Stimulated activated CD8-positive, alpha-beta memory T cell treated with anti-CD3 and anti-CD28 coated beads, Interleukin-15, amount 100 ng/mL, for 4 hours (primary cell): ENCODE data around the gene PDIK1L.

ENCODE experiments used
- DNase-seq, 2 donors: peaks; one replicate each; pipeline ENCODE4 v3.0.0-alpha.2; 2020; ENCODE audit warnings: low read depth in 2 of 2

PDIK1L gene

DNA sequence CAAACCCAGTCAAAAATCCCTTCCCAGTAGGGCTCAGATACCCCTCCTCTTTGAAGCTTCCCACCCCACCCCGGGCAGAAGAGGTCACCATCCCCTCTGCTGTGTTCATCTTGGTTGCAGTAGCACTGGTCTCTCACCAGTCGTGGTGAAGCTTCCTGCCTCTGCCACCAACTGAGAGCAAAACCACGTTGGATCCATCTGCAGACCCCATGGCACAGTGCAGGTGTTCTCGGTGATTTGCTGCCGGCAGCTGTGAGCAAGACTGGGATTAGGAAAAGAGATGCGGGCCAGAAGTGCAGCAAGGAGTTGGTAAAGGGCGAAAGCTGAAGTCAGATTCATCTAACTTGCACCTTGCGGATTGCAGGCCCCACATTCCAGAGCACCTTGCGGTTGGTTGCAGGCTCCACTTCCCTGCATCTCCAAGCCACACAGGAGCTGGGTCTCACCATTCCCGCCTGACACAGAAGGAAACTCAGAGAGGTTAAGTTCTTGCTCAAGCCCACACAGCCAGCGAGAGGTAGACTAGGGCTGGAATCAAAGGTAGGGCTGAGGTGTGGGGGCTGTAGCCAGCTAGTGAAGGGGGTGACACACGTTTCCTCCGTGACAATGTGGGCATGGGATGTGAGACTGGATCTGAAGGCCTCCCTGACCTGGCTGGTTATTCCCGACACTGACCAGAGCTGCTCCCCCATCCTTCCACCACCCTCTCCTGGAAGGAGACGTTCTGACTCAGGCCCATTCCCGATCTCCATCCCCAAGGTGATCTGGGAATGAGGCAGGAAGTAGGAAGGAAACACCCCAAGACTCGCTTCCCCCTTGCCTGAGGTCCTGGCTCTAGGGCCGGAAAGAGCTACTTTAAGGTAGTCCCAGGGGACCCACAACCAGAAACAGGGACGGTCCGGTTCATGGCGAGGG is 44.0 kb downstream of the PDIK1L start:
- no peak for DNase-seq

DNA sequence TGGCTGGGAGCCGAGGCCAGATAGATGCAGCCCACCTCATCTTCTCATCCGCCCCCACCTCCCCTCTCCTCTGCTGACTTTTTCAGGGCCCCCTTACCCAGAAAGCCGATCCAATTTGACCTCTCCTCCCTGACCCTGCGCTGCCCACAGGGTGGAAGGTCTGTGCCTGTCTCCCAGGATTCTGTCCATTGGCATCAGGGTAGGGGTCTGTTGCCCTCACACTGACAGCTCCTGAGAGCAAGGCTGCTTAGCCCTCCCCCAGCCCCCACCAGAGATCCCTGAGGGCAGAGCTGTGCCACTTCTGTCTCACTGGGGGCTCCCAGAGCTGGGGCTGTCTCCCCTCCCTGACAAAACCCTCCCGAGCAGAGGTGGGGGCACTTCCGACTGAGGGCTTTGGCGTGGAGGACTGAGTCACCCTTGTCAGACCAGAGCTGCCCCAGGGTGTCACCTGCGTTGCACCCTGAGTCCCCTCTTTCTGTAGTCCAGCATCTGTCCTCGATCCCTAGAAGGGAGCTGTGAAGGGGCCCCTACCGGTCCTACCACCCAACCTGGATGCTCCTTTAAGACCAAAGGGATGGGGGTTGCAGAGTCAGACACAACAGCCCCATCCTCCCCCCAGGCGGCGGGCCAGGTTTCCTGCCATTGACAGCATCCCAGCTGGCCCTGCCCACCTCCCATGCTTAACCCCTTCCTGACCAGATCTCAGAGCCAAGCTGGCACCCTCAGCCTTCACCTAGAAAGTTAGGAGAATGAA is 44.8 kb downstream of the PDIK1L start:
- no peak for DNase-seq

DNA sequence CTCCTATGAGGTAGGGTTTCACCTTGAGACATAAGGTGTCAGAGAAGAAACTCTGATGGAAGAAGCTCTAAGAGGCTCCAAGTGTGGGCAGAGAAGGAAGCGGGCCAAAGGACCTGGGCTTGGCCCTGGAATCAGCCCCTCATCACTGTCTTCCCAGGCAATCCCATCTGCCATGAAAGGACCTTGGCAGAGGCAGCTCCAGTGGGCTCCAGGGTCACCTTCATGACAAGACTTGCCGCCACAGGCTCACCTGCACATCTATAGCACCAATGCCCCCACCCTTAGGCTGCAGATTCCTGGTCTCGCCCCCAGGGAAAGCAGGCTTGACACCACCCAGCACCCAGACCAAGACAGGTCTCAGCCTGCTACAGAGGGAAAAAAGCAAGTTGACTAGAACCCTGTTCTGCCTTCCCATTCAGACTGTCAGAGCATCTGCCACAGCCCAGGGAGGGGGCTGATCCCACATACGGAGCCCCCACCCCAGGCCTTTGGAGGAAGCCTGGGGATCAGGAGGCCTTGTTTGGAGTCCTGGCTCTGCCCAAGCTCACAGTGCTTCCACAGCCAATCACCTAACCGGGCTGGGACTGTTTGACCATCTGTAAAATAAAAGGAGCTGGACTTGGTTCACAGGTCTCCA is 46.8 kb downstream of the PDIK1L start:
- DNase-seq: no peak

DNA sequence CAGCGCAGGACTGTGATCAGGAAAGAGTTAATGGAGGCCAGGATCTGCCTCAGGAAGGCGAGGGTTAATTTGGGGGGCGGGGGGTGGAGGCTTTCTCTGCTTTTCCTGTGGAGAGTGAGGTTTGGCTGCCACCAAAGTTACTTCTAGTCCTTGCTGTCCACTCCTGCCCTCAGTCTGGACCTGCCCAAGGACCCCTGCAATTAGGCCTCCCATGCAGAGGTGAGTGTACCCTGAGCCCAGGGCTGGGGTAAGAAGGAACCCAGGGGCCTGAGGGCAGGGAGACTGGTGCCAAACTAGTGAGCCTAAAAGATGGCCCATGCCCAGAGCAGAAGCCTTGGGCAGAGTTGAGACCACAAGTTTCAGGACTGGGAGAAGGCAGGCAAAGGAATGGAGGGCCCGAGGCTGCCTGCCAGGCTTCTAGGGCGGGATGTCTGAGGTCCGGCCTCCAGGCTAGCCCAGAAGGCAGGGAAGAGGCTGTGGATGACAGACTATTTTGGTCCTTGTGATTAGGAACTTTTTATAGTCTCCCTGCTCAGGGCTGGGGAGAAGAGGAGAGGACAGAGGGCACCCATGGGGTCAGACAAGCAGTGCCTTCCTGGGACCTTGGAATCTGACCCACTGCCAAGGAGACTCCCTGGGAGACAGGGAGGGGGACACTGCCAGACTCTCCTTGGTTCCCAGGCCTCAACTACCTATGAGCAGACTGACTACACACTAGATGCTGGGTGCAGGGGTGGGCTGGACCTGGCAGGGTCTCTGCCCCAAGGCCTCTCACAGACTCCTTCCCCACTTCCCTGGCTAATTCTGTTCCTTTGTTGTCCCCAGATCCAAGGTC is 47.5 kb downstream of the PDIK1L start, which contains the start of gene FAM110D:
FAM110D (plus strand) TSS at position 172 of the 835 bp plus-strand sequence. CDS start 2,213 bp downstream, outside the sequence.
- DNase-seq: no peak

DNA sequence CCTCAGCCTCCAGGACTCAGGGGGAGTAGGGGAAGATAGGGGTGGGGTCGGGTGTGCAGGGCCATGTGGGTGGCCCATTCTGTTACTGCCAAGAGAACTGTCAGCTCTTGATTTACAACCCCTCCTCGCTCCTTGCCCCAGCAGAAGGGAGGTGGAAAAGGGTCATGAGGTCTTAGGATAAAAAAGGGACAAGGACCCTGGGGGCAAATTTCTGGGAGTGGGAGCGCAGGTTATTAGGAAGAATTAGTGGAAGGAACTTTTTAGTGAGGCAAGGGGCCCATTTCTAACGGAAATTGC is 48.1 kb downstream of the PDIK1L start:
- no peak for DNase-seq

DNA sequence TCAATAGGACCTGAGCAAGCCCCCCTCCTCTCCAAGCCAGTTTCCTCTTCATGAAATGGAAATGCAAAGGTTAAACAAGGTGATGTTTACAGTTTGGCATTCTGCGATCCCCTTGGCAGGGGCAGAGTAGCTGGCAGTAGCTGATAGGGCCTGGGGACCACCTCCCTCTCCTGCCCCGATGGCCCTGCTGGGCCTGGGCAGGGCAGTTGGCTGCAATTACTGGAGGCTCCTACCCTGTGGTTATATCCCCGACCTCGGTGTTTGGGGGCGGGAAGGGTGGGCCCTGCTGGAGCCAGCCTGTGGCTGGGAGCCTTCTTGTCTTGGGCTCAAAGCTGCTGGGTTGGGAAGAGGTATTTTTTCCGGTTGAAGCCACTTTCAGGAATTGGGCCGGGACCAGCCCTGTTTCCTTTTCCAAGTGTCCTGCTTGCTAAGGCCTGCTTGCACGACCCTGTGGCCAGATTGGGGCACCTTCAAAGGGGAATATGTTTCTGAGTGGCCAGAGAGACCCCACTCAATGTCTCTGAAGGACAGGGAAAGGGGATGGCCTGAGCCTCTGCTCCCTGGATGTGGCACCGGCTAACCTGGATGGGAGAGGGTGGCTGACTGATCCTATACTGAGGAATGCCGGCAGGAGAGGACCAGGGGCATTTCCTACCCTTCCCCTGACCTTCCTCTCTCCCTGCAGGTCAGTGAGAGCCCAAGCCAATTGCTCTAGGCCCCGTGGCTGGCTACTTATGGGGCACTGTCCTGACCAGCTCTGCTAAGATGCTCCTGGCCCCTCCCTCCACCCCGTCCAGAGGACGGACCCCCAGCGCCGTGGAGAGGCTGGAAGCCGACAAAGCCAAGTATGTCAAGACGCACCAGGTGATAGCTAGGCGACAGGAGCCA is 49.1 kb downstream of the PDIK1L start:
- no peak for DNase-seq

DNA sequence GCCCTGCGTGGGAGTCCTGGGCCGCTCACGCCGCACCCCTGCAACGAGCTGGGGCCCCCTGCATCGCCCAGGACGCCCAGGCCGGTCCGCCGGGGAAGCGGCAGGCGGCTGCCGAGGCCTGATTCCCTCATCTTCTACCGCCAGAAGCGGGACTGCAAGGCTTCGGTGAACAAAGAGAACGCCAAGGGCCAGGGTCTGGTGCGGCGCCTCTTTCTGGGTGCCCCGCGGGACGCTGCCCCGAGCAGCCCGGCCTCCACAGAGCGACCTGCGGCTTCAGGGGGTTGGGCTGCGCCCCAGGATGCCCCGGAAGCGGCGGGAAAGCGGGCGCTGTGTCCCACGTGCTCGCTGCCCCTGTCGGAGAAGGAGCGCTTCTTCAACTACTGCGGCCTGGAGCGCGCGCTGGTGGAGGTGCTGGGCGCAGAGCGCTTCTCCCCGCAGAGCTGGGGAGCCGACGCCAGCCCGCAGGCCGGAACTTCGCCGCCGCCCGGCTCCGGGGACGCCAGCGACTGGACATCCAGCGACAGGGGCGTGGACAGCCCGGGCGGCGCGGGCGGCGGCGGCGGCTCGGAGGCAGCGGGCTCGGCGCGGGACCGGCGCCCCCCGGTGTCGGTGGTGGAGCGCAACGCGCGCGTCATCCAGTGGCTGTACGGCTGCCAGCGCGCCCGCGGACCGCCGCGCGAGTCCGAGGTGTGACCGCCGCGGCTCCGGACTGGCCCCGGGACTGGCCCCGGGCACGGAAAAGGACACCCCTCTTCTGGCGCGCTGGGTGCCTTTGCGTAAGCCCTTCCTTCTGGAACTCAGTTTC is 50.0 kb downstream of the PDIK1L start:
- no peak for DNase-seq

DNA sequence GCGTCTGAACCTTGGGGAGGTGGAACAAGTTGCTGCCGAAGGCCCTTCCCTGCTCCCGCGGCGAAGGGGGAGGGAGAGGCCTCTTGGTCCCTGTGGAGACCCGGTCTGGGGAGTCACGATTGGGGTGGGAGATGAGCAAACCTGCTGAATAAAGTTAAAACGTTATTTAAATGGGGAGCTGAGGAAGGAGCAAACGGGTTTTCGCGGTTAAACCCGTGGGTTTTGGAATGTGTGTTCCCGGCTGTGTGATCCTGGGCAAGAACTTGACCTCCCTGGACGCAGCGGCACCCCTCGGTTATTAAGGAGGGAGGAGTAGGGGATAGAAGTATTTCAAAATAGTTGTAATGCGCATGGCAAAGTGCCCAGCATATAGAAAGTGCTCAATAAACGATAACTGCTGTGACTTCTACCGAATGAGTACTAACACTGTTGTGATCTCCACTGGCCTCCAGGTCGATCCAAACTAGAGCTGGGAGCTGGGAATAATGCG is 50.6 kb downstream of the PDIK1L start:
- no peak for DNase-seq

DNA sequence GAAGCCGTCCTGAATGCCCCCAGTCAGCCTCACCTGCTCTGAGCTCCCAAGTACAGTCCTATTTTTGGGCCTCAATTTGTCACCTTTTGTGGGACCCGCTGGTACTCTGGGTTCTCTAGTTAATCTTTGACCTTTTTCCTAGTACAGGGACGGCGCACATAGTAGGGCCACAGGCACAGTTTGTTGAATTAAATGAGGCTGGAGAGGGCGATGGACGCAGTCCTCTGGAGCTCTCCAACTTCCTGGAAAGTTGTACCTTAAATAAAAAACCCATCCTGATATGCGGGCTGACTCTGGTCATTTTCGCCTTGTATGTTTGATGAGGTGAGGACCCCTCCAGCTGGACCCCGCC is 52.0 kb downstream of the PDIK1L start:
- DNase-seq: no peak

DNA sequence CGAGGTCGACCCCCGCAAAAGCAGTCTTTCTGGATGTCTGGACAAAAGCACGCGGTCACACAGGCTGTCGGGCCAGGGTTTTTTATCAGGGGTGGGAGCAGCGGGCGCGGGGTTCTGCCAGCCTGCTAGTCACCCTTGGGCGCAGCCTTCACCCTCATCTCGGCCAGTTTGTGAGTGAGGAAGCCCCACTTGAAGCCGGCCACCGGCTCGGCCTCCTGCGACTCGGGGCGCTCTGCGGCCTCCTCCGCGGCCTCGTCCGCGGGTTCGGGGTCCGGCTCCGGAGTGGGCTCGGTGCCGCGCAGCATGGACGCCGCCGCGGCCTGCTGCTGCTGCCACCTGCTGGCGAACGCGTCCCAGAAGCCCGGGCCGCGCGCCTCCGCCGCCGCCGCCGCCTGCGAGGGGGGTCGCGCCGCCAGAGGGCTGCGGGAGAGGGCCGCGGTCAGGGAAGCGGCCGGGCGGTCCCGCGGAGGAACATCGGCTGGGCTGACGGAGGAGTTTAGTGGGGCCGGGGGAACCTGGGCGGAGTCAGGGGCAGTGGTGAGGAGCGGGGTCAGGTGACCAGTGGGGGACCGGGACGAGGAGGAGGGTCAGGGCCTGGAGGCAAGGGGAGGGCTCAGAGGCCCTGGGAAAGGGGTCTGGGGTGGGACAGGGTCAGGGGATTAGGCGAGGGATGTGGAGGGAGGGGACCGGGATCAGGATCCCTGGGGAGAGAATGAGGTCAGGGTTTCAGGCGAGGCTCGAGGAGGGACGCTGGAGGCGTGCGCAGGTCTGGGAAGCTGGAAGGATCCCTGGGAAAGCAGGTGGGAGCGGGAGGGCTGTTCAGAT is 52.6 kb downstream of the PDIK1L start:
- DNase-seq: peak in 1 of 2 donors; percentile 22

DNA sequence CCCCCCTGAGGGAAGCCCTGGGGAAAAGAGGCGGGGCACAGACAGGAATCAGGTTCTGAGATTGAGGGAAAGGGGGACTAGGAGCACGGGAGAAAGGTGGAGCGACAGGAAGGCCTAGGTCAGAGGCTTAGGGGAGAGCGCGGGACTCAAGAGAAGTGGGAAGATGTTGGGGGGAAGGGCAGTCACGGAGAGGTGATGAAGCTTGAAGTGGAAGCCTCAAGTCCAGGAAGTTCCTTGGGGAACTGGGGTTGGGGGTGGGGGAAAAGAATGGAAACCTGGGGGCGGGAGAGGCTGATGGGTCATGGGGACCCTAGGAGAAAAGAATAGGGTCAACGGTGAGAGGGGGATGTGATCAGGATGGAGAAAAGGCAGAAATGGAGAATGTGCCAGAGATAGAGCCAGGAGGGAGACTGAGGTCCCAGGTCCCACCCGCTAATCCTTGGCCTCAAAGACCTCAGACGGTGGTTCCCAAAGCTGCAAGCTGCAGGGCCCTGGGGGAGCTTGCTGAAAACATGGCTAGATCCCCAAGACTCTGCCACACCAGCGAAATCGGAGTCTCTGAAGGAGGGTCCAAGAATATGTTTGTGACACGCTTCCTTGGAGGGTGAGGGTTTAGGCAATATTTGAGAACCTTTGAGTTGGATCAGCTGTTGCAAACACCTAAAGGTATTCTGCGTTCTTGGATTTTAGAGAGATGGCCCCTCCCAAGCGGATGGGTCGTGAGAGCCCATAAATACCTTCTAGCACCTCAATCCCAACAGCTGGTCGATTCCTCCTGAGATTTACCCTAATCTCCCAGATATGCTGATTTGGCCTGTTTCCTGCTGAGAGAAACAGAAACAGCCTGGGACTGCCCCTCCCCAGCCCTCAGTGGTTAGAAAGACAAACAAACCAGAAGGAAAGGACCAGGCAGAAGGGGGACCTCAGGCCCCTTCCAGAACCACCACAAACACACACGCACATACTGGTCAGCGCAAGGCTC is 53.5 kb downstream of the PDIK1L start:
- no peak for DNase-seq

DNA sequence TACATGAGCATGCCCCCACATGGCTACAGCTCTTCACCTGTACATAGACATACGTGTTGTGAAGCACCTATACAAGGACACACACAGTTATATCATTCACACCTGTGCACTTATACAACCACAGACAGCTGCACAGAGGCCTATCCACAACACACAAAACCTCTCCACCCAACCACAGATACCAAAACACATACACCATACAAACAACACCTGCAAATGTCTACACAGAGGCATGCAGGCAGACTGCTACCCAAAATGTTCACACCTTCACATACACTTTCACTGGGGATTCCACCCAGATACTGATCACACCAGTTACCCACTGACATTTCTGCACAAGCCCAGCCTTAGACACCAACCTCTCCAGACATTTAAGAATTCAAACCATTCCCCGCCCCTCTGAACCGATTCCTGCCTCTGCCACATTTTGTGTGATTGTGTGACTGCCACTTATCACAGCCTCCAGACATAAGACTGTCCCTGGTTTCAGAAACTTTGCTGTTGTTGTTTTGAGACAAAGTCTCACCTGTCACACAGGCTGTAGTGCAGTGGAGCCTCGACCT is 55.2 kb downstream of the PDIK1L start:
- no peak for DNase-seq

DNA sequence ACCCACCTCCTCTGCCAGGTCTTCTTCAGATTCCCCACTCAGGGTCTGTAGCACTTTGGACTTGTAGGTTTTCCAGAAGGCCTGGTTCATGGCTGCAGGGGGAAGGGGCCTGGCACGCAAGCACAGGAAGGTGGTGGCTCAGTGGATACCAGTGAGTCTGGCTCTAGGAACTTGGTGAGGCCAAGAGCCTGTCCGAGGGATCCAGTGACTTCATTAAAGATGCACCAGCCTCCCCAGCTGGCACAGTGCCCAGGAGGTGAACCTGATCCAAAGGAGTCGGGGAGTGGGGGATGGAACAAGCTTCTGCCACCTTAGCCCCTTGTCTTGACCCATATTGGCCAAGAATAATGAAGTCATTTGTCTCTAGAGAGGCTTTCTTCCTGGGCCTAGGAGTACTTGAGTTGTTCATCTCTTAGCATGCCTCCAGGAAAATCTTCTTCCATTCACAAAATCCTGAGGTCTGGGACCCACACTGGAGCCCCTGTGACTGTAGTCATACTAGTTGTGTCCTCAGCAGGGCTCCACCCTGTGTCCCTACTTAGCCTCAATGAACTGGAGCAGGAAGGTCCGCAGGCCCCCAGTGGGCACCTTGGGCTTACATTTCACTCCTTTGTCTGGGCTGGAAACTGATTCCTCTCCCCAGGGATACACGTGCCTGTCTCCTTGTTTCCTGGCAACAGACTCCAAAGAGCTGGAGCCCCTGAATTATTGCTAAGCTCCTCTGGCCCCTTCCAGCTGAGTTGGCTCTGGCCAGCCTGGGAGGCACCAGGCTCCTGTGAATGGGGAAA is 57.0 kb downstream of the PDIK1L start, which contains the start of gene C1orf232:
C1orf232 (minus strand) TSS at position 554 of the 788 bp plus-strand sequence; CDS start at position 90, 464 bp downstream.
- no peak for DNase-seq

DNA sequence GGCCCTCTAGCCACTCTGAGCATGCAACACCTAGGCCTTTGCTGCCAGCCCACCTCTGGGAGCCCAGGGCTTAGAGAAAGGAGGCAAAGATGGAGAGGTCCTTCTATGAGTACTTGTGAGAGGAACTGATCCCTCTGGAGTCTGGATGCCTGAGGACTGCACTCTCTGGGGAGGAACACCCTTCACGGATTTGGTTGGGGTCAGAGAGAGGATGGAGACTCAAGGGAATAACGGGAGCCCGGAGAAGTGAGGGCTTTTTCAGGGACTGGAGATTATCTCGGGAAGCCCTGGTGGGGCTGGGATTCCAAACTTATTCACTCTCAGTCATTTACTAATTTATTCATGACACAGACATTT is 57.6 kb downstream of the PDIK1L start:
- no peak for DNase-seq

DNA sequence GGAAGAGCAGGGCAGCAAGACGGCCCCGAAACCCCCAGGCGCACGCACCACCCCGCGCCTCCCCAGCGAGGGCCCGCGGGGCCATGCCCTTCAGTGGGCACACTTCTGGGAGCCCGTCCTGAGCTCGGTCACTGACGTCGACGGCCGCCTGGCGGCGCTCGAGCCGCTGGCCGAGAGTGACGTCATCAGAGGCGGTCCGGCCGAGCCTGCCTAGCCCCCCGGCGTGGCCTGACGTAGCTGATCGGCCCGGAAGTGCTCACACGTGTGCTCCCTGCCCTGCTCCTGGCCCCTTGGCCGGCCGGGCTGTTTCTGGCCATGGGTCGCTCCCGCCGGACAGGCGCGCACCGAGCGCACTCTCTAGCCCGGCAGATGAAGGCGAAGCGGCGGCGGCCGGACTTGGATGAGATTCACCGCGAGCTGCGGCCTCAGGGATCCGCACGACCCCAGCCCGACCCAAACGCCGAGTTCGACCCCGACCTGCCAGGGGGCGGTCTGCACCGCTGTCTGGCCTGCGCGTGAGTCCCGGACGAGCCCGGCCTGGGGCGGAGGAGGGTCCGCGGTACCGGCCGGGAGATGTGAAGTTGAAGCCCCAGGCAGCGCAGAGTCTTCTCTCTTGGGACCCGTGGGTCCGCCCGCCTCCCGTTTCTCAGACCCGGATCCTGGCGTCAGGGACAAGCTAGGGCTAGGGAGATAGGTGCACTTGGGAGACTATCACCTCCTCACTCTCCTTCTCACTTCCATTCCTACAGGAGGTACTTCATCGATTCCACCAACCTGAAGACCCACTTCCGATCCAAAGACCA is 58.2 kb downstream of the PDIK1L start, which contains the start of gene ZNF593:
ZNF593 (plus strand) TSS at position 240 of the 803 bp plus-strand sequence; CDS start at position 316, 76 bp downstream.
- DNase-seq: peak; percentile 76
